ENCODE data around the gene DZIP3.

The DZIP3 gene

GRCh38 chr3:108698461-108698860, 108.9 kb downstream of the DZIP3 start:
- DNase-seq: no peak

GRCh38 chr3:108705045-108705444, 115.5 kb downstream of the DZIP3 start:
- no peak for DNase-seq

- DNase-seq: no peak
Observed at GRCh38 chr3:108713009-108713516, 123.5 kb downstream of the DZIP3 start.

GRCh38 chr3:108713816-108714215, 124.3 kb downstream of the DZIP3 start:
- no peak for DNase-seq

- no peak for DNase-seq
Observed at GRCh38 chr3:108718454-108718853, 128.9 kb downstream of the DZIP3 start.

GRCh38 chr3:108719178-108719806, 129.8 kb downstream of the DZIP3 start:
- no peak for DNase-seq

GRCh38 chr3:108722724-108723123, 133.2 kb downstream of the DZIP3 start:
- DNase-seq: no peak

- no peak for DNase-seq
Observed at GRCh38 chr3:108724101-108724500, 134.6 kb downstream of the DZIP3 start.

GRCh38 chr3:108728105-108728504, 138.6 kb downstream of the DZIP3 start:
- DNase-seq: no peak

- no peak for DNase-seq
Observed at GRCh38 chr3:108728934-108729333, 139.4 kb downstream of the DZIP3 start.

GRCh38 chr3:108736821-108737220, 147.3 kb downstream of the DZIP3 start:
- DNase-seq: no peak

GRCh38 chr3:108742929-108743328, 153.4 kb downstream of the DZIP3 start:
- no peak for DNase-seq

All from activated CD4-positive, alpha-beta T cell treated with anti-CD3 and anti-CD28 coated beads, Interleukin-2, amount 50 U/mL, for 1 hour (primary cell).